ENCODE data around the gene STIP1.
"Not testable (repeated sequence)": the region's sequence is repeated elsewhere in the genome, so short reads cannot be mapped to it uniquely, and the experiment has no call there.

STIP1 gene

GRCh38 chr11:64244966-64245365 is 59.0 kb downstream of the STIP1 start:
- no peaks in the 10 kb centered on the region for H3K9me3 ChIP-seq (ENCODE audit: low read depth, low read length)
- peak overlapping the region; percentile 25; the same call in 1 of the 2 replicates for H3K27ac ChIP-seq
- peak overlapping the region; percentile 99 for H3K4me3 ChIP-seq
- peak overlapping the region; percentile 92 for H3K9ac ChIP-seq (ENCODE audit: insufficient read length)
- peaks cover 4% of the 10 kb centered on the region; the same call in 1 of the 2 replicates for H3K36me3 ChIP-seq (ENCODE audit: insufficient read depth, low read length)
- TF ChIP-seq EZH2 (IDR thresholded peaks at IDR 0.05) (no peak), POLR2AphosphoS5 (IDR thresholded peaks at IDR 0.05; ENCODE audit: borderline replicate concordance, low read depth, low read length) (peak; percentile 39; the same call in 1 of the 2 replicates), FOXP2 (optimal IDR thresholded peaks at IDR 0.05; ENCODE audit: control extremely low read depth, extremely low read length, insufficient read depth) (no peak)
- no peak for DNase-seq (ENCODE audit: low read depth, low spot score)

DNA sequence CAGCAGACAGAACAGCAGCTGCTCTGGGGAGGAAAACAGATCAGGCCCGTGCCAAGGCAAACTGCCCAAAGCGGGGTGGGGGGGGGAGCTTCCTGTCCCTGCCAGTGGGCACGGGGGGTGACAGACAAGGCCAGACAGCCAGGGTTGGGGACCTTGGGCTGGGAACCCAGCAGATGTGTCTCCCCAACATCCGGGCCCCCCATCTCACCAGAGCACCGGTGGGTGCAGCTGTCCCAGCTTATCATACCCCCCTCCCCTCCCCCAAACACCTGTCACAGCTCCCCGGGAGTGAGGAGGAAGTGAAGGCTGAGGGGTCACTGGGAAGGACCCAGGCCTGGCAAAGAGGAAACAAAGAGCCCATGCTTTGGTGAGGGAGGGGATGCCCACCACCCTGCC is 59.4 kb downstream of the STIP1 start:
- Histone ChIP-seq H3K27ac (peak overlapping the region; percentile 25; the same call in 1 of the 2 replicates), H3K36me3 (ENCODE audit: insufficient read depth, low read length) (peaks cover 4% of the 10 kb centered on the region; the same call in 1 of the 2 replicates), H3K9me3 (ENCODE audit: low read depth, low read length) (no peaks in the 10 kb centered on the region), H3K9ac (ENCODE audit: insufficient read length) (peak overlapping the region; percentile 92), H3K4me3 (peak overlapping the region; percentile 99)
- TF ChIP-seq FOXP2 (optimal IDR thresholded peaks at IDR 0.05; ENCODE audit: control extremely low read depth, extremely low read length, insufficient read depth), result no peak
- TF ChIP-seq POLR2AphosphoS5 (IDR thresholded peaks at IDR 0.05; ENCODE audit: borderline replicate concordance, low read depth, low read length), result no peak
- no peak for TF ChIP-seq EZH2 (IDR thresholded peaks at IDR 0.05)
- DNase-seq (ENCODE audit: low read depth, low spot score), result no peak

GRCh38 chr11:64245797-64246620 is 60.0 kb downstream of the STIP1 start:
- DNase-seq (ENCODE audit: low read depth, low spot score), result no peak
- Histone ChIP-seq H3K36me3 (ENCODE audit: insufficient read depth, low read length) (peaks cover 4% of the 10 kb centered on the region; the same call in 1 of the 2 replicates), H3K9me3 (ENCODE audit: low read depth, low read length) (no peaks in the 10 kb centered on the region), H3K27ac (0 out of 2 replicates have a peak overlapping the region, but pooled peaks have one; percentile 50), H3K4me3 (peak overlapping the region; percentile 99), H3K9ac (ENCODE audit: insufficient read length) (peak overlapping the region; percentile 92)
- TF ChIP-seq FOXP2 (optimal IDR thresholded peaks at IDR 0.05; ENCODE audit: control extremely low read depth, extremely low read length, insufficient read depth) (no peak), EZH2 (IDR thresholded peaks at IDR 0.05) (no peak), POLR2AphosphoS5 (IDR thresholded peaks at IDR 0.05; ENCODE audit: borderline replicate concordance, low read depth, low read length) (no peak)

- H3K36me3 ChIP-seq (ENCODE audit: insufficient read depth, low read length); DNase-seq (ENCODE audit: low read depth, low spot score); H3K9me3 ChIP-seq (ENCODE audit: low read depth, low read length); H3K27ac ChIP-seq; H3K9ac ChIP-seq (ENCODE audit: insufficient read length): not testable (repeated sequence)
- peak overlapping the region; percentile 99 for H3K4me3 ChIP-seq
Observed at GRCh38 chr11:64246621-64246870, 60.6 kb downstream of the STIP1 start.

GRCh38 chr11:64246871-64247728 is 61.1 kb downstream of the STIP1 start, which contains the start of gene PPP1R14B:
Gene PPP1R14B (minus strand): TSS chr11:64246943. CDS start chr11:64246673, 270 bp downstream.
- H3K36me3 ChIP-seq (ENCODE audit: insufficient read depth, low read length), result peaks cover 4% of the 10 kb centered on the region; the same call in 1 of the 2 replicates
- no peak for DNase-seq (ENCODE audit: low read depth, low spot score)
- H3K4me3 ChIP-seq, result peak within 1 kb of the TSS; percentile 99
- peak; percentile 59; the same call in 1 of the 2 replicates for TF ChIP-seq POLR2AphosphoS5 (IDR thresholded peaks at IDR 0.05; ENCODE audit: borderline replicate concordance, low read depth, low read length)
- no peak for TF ChIP-seq FOXP2 (optimal IDR thresholded peaks at IDR 0.05; ENCODE audit: control extremely low read depth, extremely low read length, insufficient read depth)
- TF ChIP-seq EZH2 (IDR thresholded peaks at IDR 0.05), result no peak
- H3K9ac ChIP-seq (ENCODE audit: insufficient read length), result peak within 1 kb of the TSS; percentile 92
- peak within 1 kb of the TSS; percentile 87 for H3K27ac ChIP-seq
- H3K9me3 ChIP-seq (ENCODE audit: low read depth, low read length), result no peaks in the 10 kb centered on the region

- no peak for DNase-seq (ENCODE audit: low read depth, low spot score)
- Histone ChIP-seq H3K36me3 (ENCODE audit: insufficient read depth, low read length) (peaks cover 4% of the 10 kb centered on the region; the same call in 1 of the 2 replicates), H3K9ac (ENCODE audit: insufficient read length) (peak overlapping the region; percentile 37), H3K27ac (peak overlapping the region; percentile 86), H3K9me3 (ENCODE audit: low read depth, low read length) (no peaks in the 10 kb centered on the region), H3K4me3 (no peak overlapping the region)
- no peak for TF ChIP-seq FOXP2 (optimal IDR thresholded peaks at IDR 0.05; ENCODE audit: control extremely low read depth, extremely low read length, insufficient read depth)
- TF ChIP-seq EZH2 (IDR thresholded peaks at IDR 0.05), result no peak
- no peak; the same call in 1 of the 2 replicates for TF ChIP-seq POLR2AphosphoS5 (IDR thresholded peaks at IDR 0.05; ENCODE audit: borderline replicate concordance, low read depth, low read length)
Observed at GRCh38 chr11:64247729-64248531, 62.0 kb downstream of the STIP1 start.

DNA sequence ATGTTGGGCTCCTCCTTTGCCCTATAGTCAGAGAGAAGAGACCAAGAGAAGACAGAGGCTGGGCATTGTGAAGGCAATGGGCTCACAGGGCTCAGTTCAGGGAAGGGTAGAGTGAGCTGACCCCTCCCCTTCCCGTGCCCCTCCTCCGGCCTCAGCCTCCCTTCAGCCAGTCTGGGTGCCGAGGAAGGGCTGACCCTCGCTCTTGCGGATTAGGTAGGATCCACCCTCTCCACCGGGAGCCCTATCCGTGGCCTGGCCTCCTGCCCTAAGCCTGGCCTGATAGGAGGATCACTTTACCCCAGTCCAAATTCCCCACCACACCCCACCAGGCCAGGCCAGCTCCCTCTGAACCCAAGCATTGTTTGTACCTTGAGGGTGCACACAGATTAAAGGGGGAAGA is 62.6 kb downstream of the STIP1 start:
- no peak overlapping the region for H3K9ac ChIP-seq (ENCODE audit: insufficient read length)
- DNase-seq (ENCODE audit: low read depth, low spot score), result no peak
- H3K36me3 ChIP-seq (ENCODE audit: insufficient read depth, low read length), result peaks cover 4% of the 10 kb centered on the region; the same call in 1 of the 2 replicates
- no peak overlapping the region for H3K4me3 ChIP-seq
- peak overlapping the region; percentile 86; the same call in 1 of the 2 replicates for H3K27ac ChIP-seq
- no peaks in the 10 kb centered on the region for H3K9me3 ChIP-seq (ENCODE audit: low read depth, low read length)
- no peak for TF ChIP-seq FOXP2 (optimal IDR thresholded peaks at IDR 0.05; ENCODE audit: control extremely low read depth, extremely low read length, insufficient read depth)
- TF ChIP-seq EZH2 (IDR thresholded peaks at IDR 0.05), result no peak
- no peak for TF ChIP-seq POLR2AphosphoS5 (IDR thresholded peaks at IDR 0.05; ENCODE audit: borderline replicate concordance, low read depth, low read length)

Data from SK-N-MC (cell line).